GM19395 (cell line): ENCODE measurements around the gene ARPC2.
"Not testable (repeated sequence)": the region's sequence is repeated elsewhere in the genome, so short reads cannot be mapped to it uniquely, and the experiment has no call there.

Source experiments
- ATAC-seq: cut with Tn5 transposase; IDR thresholded peaks from one replicate; pipeline ENCODE4 v1.9.1; 2021; ENCODE audit warnings: mild to moderate bottlenecking, moderate library complexity; ENCODE audit not compliant: unreplicated experiment

The ARPC2 gene

DNA sequence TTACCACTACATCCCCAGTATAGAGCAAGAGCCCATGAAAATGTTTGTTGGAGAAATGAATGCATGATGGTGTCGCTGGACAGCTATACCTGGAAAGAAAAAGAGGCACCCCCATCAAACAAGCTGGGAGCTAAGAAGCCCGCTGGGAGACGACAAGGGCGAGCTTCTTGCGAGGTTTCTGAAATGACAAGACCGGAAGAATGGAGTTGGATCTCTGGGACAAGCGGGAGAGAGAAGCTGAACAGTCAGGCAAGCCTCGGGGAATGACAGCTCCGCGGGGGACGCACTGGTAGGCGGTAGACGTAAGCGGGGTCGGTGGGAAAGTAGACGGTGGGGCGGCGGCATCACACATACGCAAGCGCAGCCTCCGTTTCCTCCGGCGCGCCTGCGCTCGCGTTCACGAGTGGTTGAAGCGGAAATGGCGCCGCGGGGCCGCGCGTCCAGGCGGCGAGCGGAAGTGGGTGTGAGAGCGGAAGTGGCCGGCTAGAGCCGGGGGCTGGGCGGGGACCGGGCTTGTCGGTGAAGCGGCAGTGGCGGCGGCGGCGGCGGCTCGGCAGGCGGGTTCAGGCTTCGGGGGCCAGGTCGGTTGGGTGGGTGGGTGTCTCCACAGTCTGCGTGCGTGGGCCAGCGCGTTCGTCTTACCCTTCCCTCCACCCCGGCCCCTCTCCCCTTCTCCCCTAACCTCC, at the start of gene ARPC2:
ARPC2 (plus strand) TSS at position 516 of the 686 bp plus-strand sequence. CDS start 282 bp downstream, outside the sequence.
- ATAC-seq, result peak; percentile 69

DNA sequence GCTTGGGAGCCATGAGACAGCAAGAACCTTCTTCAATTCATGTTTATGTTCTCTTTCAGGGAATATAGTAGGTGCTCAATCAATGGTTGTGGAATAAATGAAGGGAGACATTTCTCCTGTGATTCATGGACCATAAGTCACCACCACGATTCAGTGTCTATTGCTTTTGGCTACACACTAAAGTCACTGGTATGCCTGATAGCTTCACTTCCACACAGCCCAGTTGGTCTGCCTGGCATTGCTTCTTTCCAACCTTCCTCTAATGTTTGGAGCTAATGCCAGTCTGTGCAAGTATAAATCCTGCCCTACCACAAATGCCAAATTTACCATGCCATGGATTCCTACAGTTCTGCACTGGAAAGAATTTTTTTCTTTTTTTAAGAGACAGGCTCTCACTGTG, 49.0 kb upstream of the ARPC2 start:
- no peak for ATAC-seq

- ATAC-seq, result no peak
Measured at GRCh38 chr2:218168635-218169462, 48.1 kb upstream of the ARPC2 start.

DNA sequence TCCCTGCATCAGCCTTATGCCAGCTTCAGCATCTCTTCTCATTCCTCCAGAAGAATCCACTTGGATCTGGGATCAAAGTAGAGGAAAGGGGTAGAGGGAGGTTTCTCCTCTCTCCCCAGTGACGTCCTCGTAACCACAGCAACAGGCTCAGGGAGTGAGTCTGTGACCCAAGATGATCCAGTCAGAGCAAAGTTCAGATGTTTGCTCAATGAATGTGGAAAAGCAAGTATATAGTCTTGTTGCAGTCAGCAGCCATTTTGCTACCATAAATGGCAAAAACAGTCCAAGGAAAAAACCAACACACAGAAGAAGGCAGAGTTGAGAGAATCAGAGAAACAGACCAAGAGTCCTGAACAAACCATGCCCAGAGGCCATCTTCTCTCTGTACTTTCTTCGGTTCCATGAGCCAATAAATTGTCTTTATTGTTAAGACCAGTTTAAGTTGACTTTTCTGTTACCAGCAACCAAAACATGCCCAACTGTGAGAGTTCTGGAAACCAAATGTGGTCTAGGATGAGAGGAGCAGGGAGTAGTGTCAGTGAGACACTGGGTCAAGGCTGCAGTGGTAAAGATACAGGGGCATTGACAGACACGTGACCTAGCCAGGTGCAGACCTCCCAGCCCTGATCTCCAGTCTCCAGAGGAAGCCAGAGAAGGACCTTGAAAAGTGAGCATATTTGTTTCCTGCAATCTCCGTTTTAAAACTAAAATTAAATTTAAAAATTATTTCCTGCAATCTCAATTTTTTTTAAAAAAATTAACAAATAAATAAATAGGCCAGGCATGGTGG, 47.0 kb upstream of the ARPC2 start:
- ATAC-seq, result no peak

DNA sequence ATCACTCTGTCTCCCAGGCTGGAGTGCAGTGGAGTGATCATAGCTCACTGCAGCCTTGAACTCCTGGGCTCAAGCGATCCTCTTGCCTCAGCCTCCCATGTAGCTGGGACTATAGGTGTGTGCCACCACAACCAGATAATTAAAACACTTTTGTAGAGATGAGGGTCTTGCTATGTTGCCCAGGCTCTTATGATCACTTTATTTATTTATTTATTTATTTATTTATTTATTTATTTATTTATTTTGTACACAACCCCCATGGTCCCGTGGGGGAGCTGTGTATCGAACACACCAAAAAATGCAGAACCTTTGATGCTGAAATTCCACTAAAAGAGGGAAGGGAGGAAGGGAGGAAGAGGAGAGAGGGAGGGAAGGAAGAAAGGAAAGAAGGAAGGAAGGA, 45.2 kb upstream of the ARPC2 start:
- ATAC-seq, result not testable (repeated sequence)

- ATAC-seq, result no peak
Measured at GRCh38 chr2:218172845-218173244, 44.1 kb upstream of the ARPC2 start.

DNA sequence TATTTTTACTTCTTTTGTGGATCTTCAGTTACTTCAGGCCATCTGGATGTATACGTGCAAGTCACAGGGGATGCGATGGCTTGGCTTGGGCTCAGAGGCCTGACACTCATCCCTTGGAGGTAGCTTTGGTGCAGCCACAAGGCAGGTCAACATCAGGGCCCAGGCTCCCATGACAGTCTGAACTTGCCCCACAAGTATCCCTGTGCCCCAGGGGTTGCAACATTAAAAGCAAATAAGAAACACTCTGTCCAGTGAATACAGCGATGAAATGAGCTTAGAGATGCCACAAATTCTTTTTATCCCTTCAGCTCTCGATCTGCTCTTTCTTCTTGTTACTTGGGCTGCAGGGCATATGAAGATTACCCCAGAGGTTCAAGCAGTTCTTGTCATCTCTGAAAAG, 37.2 kb upstream of the ARPC2 start:
- ATAC-seq, result no peak

DNA sequence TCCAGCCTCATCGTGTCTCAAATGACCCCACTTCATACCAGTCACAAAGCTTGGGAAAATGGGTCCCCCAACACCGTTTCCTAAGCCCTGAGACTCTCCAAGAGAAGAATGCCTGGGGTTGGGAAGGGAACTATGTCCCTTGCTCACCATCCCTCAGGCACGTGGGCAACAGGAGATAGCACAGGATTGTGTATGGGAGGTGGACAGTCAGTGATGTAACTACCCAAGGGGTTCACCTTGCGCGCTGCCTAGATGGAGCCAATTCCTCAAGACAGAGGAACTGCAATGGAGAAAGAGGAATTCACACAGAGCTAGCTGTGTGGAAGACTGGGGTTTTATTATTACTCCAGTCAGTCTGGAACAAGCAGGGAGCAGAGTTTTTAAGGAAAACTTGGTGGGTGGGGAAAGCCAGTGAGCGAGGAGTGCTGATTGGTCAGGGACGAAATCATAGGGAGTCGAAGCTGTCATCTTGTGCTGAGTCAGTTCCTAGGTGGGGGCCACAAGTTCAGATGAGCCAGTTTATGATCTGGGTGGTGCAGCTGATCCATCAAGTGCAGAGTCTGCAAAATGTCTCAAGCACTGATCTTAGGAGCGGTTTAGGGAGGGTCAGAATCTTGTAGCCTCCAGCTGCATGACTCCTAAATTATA, 36.4 kb upstream of the ARPC2 start:
- no peak for ATAC-seq

GRCh38 chr2:218184331-218184730, 32.7 kb upstream of the ARPC2 start:
- no peak for ATAC-seq

DNA sequence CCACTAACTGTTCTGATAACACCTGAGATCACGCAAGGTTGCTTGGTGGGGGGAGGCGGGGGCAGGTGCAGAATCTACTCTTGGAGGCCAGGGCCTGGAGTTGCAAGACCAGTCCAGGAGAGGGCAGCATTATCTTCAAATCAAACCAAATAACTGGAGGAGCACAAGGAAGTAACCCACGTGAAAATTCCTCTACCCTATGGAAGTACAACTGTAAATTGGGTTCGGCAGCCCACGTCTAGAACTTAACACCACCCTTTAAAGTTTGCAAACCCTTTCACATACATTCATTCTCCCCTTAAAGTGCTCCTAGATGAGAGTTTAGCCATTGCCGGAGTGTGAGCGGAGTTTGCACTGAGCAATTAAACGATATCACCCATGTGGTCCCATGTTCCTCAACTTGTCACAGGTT, 30.6 kb upstream of the ARPC2 start:
- no peak for ATAC-seq

DNA sequence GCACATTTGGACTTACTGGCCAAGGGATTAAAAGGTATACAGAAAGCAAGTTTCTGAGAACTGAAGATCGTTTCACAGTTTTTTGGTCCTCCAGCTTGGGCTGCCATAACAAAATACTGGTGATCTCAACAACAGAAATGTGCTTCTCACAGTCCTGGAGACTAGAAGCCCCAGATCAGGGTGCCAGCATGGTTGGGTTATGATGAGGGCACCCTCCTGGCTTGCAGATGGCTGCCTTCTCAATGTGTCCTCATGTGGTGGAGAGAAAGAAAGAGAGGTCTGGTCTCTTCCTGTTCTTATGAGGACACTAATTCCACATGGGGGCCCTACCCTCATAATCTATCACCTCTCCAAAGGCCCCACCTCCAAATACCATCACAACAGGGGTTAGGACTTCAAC, 30.1 kb upstream of the ARPC2 start:
- ATAC-seq, result no peak

GRCh38 chr2:218187296-218188015, 29.5 kb upstream of the ARPC2 start:
- ATAC-seq, result no peak

DNA sequence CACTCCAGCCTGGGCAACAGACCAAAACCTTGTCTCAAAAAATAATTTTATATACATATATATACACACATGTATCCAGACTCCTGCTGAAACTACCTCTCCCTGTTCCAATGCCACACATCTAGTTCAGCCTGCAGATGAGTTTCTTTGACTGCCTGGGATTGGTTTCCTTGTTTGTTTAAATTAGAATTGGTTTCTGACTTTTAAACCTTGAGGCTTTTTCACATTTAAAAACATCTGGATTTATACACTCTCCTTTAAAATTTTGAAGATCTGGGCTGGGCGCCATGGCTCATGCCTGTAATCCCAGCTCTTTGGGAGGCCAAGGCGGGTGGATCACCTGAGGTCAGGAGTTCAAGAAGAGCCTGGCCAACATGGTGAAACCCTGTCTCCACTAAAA, 28.5 kb upstream of the ARPC2 start:
- ATAC-seq, result no peak

- no peak for ATAC-seq
Measured at GRCh38 chr2:218192902-218193430, 24.0 kb upstream of the ARPC2 start.

DNA sequence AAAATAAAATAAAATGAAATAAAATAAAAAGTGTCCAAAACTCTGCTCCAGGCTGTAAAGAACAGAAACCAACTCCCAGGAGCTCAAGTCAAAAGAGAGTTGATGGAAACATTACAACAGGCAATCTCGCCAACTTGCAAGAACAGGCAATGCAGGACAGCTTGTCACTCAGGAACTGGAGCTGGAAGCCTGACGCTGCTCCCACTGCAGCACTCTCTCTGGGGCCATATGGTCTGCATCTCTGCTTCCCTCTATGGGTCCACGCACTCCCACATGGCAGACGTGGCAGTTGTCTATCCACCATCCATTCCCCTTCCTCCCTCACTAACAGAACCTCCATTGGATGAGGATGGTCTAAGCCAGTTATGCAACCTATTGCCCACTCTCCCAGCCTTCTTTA, 23.3 kb upstream of the ARPC2 start:
- ATAC-seq, result no peak

GRCh38 chr2:218194880-218195279, 22.1 kb upstream of the ARPC2 start:
- no peak for ATAC-seq

GRCh38 chr2:218196974-218197373, 20.0 kb upstream of the ARPC2 start:
- ATAC-seq, result no peak

GRCh38 chr2:218202266-218202665, 14.7 kb upstream of the ARPC2 start:
- no peak for ATAC-seq

- ATAC-seq, result no peak
Measured at GRCh38 chr2:218209078-218209477, 7.9 kb upstream of the ARPC2 start.

DNA sequence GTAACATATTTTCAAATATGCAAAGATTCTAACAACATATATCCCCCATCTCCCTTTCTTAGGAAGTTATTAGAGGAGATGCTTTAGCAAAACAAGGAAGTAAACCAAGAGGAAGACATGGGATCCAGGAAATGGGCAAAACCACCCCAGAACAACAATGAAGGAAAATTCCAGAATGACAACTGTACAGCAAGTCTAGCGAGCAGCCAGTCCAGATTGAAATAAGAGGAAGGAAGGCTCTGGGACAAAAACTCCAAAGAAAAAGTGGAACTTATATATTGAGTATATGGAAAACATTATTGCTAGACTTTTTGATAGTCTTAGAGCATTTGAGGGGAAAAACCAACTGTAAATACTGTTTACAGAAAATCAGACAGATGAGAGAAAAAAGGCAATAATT, 2.9 kb upstream of the ARPC2 start:
- ATAC-seq, result no peak
